Left cardiac atrium (tissue), 4 donors: ENCODE results near the gene ATL1. TPM values are rescaled to one million over a fixed set of nuclear protein-coding genes. Genes with fewer than 3 reads are reported as not detected.

ENCODE experiments used
- ATAC-seq, 2 donors: fragments of 200-7000 bp; cut with Tn5 transposase; one replicate each; pipeline ENCODE4 v1.9.1; 2020; ENCODE audit warnings: mild to moderate bottlenecking in 2 of 2, moderate library complexity in 2 of 2
- DNase-seq: peaks from one replicate; pipeline ENCODE4 v3.0.0-alpha.2; 2020
- intact Hi-C, 2 donors: fragments of 100-400 bp; cut with DNase I; formaldehyde crosslinking; loops; one replicate each; pipeline versions ENCODE4 v1.14.1 to v1.15.1; 2022 to 2023
- total RNA-seq, 2 donors: library from RNA; stranded (reverse); fragmentation: NEBNext Ultra II Directional; extraction: Animal tissue kit (Norgen Biotek cat#: 25700); gene quantifications; one replicate each; pipeline ENCODE4 v1.2.1, GENCODE V29; 2021
- donor health status: DM: no; HTN: yes; CAD: no.
- donor health status: DM: no; HTN: yes; CAD: no; lungs with severe emphysema.
- donor health status: DM: yes; HTN: yes; CAD: no.
- donor health status: Dilated cardiomyopathy.

ATL1 gene
- total RNA-seq, 2 donors from 2014 or later, result 1.7 TPM

- no peak for ATAC-seq
- intact Hi-C loops, result loop anchor here in 1 of 2 donors (5.0 kb wide), 1 partner anchor 268 kb away; no protein-coding TSS in a partner anchor
- no peak for DNase-seq
These were observed 34.8 kb downstream of the ATL1 start for GRCh38 chr14:50594577-50595316.

DNA sequence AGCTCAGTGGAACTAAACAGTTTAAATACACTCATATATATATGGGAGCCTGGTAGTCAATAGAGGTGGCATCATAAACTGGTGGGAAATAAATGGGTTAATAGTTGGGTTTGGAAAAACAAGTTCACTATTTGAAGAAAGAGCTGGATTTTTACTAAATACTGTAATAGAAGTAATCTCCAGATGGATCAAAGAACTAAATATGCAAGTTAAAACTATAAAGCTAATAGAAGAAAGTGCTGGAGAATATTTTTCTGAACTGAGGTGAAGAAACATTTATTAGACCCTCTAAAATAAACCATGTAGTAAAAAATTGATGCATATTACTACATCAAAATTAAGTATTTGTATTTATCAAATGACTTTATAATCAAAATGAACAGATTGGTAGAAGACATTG lies 38.8 kb downstream of the ATL1 start:
- no peak for ATAC-seq
- intact Hi-C loops, result loop anchor here in 1 of 2 donors (5.0 kb wide), 1 partner anchor 264 kb away; no protein-coding TSS in a partner anchor
- no peak for DNase-seq

DNA sequence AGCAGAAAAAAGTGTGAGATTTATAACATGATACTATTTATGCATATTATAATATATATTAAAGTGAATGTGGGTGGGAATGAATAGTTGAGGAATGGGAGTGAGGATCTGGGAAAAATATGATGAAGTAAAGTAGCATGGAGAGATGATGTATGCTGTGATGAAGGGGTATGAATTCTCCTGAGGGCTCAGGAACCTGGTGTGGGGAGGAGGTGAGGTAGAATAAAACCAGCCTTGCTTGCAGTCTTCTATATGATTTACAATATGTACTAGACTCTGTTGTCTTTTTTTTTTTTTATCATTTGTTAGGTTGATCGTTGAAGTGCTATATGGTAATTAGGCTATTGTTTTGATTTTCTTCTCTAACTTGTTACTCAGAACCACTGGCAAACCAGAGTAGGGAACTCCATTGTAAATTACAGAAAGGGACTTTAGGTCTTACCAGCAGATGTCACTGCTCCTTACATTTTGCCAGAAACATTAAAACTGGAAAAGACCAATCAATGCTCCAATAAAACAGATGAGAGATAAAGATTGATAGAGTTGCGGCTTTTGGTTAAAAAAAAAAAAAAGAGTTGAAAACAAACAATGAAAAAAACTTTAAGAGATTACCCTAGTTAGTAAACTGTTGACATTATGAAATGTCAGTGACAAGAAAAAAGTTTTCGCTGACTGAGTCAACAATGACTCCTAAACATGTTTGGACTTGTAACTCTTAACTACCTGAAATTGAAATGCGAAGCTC lies 39.9 kb downstream of the ATL1 start:
- peak; percentile 30 to 45 for ATAC-seq

GRCh38 chr14:50600849-50601248 lies 40.9 kb downstream of the ATL1 start:
- no peak for DNase-seq
- ATAC-seq, result peak; percentile 74 to 77
- intact Hi-C loops, result loop anchor here in 1 of 2 donors (10.0 kb wide), 1 partner anchor 254 kb away; no protein-coding TSS in a partner anchor

More for the DNA sequence above, 39.9 kb downstream of the ATL1 start:
- intact Hi-C loops, result loop anchor here (5.0 to 10.0 kb wide), 2 partner anchors 255 to 262 kb away; no protein-coding TSS in a partner anchor
- DNase-seq, result no peak

DNA sequence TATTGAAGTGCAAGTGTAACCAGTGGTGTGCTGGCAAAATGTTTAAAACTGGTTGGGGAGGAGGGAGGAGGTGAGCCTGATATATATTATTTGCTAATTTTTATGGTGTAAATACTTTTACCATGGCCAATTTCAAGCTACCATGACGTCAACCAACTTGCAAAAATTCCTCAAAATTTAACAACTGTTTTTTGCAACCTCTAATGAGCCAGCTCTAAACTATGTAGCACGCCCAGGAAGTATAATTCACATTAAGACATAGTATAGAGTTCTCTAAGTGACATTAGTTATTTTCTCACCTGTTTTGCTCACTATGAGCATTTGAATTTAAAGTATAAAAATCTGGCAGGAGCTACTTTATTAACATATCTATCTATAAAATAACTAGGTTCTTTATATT lies 41.4 kb downstream of the ATL1 start:
- ATAC-seq (no peak), DNase-seq (no peak)
- intact Hi-C loops, result loop anchor here in 1 of 2 donors (10.0 kb wide), 1 partner anchor 253 kb away; no protein-coding TSS in a partner anchor

- DNase-seq (no peak), ATAC-seq (no peak)
- intact Hi-C loops, result loop anchor here in 1 of 2 donors (10.0 kb wide), 1 partner anchor 253 kb away; no protein-coding TSS in a partner anchor
These were observed 42.1 kb downstream of the ATL1 start for GRCh38 chr14:50602035-50602434.

GRCh38 chr14:50603565-50603964 lies 43.6 kb downstream of the ATL1 start:
- ATAC-seq (no peak), DNase-seq (no peak)
- intact Hi-C loops, result loop anchor here in 1 of 2 donors (10.0 kb wide), 1 partner anchor 251 kb away; no protein-coding TSS in a partner anchor

DNA sequence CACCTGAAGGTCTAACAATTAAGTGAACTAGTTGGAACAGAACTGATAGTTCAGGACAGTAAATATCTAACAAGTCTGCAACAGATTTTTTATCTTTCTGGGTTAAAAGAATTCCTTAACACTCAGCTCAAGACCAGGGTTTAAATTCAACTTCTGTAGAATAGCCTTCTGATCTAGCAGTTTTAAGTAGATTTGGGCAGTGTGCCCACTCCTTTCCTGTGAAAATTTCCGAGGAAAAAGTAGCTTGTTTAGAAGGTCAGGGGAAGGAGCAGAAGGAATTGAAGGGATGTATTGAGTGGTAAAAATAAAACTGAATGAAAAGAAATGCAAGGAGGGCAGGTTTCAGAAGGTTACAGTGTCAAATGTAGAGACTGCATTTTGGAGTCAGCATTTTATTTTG lies 45.8 kb downstream of the ATL1 start:
- intact Hi-C loops, result loop anchor here in 1 of 2 donors (10.0 kb wide), 1 partner anchor 249 kb away; no protein-coding TSS in a partner anchor
- ATAC-seq (no peak), DNase-seq (no peak)

GRCh38 chr14:50606468-50606867 lies 46.5 kb downstream of the ATL1 start:
- DNase-seq (no peak), ATAC-seq (no peak)
- intact Hi-C loops, result loop anchor here in 1 of 2 donors (10.0 kb wide), 1 partner anchor 248 kb away; no protein-coding TSS in a partner anchor

- ATAC-seq (no peak), DNase-seq (no peak)
- intact Hi-C loops, result loop anchor here in 1 of 2 donors (10.0 kb wide), 1 partner anchor 248 kb away; no protein-coding TSS in a partner anchor
These were observed 47.2 kb downstream of the ATL1 start for GRCh38 chr14:50607181-50607580.

DNA sequence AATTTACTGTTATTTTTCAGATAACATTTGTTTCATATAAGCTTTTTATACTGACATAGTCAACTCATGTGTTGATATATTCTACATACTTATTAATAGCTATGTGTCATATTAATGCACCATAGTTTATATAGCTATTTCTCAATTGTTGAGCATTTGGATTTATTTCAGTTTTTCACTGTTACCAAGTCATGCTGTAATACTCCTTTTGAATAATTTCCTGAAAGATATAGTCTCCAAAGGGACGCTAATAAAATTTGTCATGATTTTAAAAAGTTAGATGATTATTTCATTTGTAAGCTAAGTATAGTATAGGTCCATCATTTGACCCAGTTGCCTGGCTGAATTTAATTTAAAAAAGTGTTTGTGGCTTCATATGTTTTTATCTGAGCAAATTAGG lies 47.8 kb downstream of the ATL1 start:
- ATAC-seq (no peak), DNase-seq (no peak)
- intact Hi-C loops, result loop anchor here in 1 of 2 donors (10.0 kb wide), 1 partner anchor 247 kb away; no protein-coding TSS in a partner anchor

- ATAC-seq (no peak), DNase-seq (no peak)
- intact Hi-C loops, result loop anchor here in 1 of 2 donors (10.0 kb wide), 1 partner anchor 246 kb away; no protein-coding TSS in a partner anchor
These were observed 48.4 kb downstream of the ATL1 start for GRCh38 chr14:50608302-50608851.

- intact Hi-C loops, result no loop called here
- DNase-seq (no peak), ATAC-seq (no peak)
These were observed 50.5 kb downstream of the ATL1 start for GRCh38 chr14:50610465-50610864.

- intact Hi-C loops, result no loop called here
- ATAC-seq (no peak), DNase-seq (no peak)
These were observed 52.9 kb downstream of the ATL1 start for GRCh38 chr14:50612806-50613205.

DNA sequence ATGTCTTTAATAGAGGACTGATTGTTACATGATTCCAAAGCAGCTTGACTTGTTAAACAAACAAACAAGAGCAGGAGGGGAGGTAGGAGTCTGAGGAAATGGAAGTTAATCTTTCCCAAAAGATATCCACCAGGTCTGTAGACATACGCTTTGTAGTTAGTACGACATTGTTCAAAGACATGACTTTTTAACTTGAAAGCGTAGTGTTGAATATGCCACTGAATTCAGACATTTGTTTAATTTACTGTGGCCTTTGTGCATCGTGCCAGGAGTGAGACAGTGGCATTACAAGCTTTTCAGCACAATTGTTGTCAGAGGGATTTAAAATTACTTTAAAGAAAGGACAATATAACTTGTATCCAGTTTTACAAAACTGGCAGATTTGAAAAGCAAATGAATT lies 55.1 kb downstream of the ATL1 start:
- intact Hi-C loops, result loop anchor here in 1 of 2 donors (5.0 kb wide), 1 partner anchor 102 kb away; no protein-coding TSS in a partner anchor
- no peak for DNase-seq
- no peak for ATAC-seq

- ATAC-seq (no peak), DNase-seq (no peak)
- intact Hi-C loops, result loop anchor here in 1 of 2 donors (5.0 kb wide), 1 partner anchor 102 kb away; no protein-coding TSS in a partner anchor
These were observed 55.6 kb downstream of the ATL1 start for GRCh38 chr14:50615552-50615951.

DNA sequence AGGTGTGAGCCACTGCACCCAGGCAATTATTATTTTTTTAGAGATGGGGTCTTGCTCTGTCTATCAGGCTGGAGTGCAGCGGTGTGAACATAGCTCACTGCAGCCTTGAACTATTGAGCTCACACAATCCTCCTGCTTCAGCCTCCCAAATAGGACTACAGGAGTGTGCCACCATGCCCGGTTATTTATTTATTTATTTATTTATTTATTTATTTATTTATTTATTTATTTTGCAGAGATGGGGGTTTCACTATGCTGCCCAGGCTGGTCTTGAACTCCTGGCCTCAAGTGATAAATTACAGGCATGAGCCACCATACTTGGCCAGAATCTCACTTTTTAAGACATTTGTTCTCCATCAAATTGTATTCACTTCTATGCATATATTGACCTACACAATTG lies 56.3 kb downstream of the ATL1 start:
- no peak for DNase-seq

DNA sequence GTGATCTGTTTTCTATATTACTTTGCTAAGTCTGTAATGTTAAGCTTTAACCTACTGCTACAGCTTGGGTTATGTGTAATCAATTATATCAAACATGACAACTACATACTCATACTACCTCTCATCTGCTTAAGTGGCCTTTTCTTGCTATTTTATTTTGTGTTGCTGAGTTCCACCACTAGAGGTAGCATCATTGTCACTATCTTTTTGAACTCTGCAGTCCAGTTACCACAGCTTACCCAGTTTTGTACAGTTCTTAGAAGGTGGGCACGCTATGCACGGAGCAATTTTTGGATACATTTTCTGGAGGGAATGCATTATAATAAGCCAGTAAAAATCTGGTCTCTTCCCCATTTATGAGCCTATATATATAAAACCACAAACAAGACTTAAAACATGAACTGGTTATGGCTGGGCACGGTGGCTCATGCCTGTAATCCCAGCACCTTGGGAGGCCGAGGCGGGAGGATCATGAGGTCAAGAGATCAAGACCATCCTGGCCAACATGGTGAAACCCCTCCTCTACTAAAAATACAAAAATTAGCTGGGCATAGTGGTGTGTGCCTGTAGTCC lies 59.7 kb downstream of the ATL1 start:
- intact Hi-C loops, result loop anchor here in 1 of 2 donors (5.0 kb wide), 1 partner anchor 98 kb away; no protein-coding TSS in a partner anchor
- ATAC-seq, result no peak
- DNase-seq, result no peak

More for the DNA sequence above, 56.3 kb downstream of the ATL1 start:
- intact Hi-C loops, result loop anchor here in 1 of 2 donors (5.0 kb wide), 1 partner anchor 101 kb away; no protein-coding TSS in a partner anchor
- no peak for ATAC-seq

- intact Hi-C loops, result no loop called here
- ATAC-seq, result no peak
- no peak for DNase-seq
These were observed 60.4 kb downstream of the ATL1 start for GRCh38 chr14:50620341-50620740.
